GF-D8 (cell line): ENCODE results near the gene HIVEP2.

ENCODE experiments used
- DNase-seq: peaks from one replicate; lab custom pipeline; 2025; lab: John Stamatoyannopoulos, UW

HIVEP2 gene

DNA sequence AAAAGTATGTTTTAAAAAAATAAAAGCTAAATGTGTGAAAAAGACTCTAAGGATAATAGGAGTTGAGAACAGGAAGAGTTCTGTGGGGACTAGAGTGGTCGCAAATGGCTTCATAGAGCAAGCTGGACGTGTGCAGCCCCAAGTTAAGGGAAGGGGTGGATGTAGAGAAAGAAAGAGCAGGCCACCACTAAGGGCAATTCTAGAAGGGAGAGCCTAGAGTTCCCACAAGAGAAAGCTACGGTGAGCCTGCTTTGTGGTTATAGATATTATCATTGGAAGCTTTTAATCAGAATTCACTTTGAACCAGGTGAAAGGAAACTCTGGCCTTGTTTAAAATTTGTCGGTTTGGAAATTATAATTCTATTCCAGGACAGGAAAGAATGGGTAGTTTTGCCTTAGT is 101.6 kb downstream of the HIVEP2 start:
- no peak for DNase-seq

DNA sequence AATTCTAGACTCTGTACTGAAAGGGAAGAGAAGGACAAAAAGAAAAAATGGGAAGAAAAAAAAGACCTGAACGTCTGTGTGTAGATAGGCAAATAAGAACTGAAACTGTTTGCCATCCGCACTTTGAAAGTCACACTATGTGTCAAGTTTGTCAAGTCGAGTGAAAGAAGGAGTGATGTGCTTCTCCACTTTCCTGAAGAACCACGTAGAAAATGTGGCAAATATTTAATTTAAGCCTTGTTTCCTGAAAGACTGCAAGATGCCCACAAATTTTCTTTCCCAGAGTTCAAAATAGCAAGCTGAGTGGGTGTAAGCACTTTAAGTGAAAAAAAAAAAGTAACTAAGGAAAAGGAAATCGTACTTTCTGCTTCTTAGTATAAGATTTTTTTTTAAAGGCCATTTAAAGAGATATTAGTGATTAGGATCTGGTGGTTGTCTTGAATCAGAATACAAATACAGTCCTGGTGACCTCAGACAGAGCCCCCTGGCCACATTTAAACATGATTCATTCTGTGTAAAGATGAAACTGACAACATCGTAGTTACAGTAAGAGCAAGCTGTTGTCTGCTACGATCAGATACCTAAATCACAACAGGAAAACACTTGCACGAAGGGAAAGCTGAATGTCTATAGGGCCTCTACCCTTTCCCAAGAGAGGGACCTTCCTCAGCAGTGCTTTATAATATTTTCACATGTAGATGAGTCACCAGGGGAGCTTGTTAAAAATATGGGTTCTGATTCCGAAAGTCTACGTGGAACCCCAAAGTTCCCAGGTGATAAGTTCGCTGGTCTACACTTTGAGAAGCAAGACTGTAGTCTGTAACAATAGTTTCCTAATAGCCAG is 102.3 kb downstream of the HIVEP2 start:
- no peak for DNase-seq

DNA sequence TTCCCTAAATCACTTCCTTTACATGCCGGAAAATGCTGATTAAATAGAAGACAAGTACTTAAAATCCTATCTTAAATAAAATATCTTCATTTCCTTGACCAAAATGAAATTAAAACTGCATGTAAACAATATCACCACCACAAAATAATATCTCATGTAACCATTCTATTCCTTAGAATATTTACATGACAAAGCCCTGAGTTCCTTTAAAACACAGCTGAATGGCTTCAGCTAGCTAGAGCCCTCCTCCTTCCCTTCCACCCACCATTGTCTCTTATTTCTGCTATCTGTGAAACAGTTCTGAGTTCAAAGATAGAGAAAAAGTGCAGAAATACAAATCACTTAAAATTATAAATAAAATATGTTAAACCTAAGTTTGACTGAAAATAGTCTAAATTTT is 103.1 kb downstream of the HIVEP2 start:
- no peak for DNase-seq

DNA sequence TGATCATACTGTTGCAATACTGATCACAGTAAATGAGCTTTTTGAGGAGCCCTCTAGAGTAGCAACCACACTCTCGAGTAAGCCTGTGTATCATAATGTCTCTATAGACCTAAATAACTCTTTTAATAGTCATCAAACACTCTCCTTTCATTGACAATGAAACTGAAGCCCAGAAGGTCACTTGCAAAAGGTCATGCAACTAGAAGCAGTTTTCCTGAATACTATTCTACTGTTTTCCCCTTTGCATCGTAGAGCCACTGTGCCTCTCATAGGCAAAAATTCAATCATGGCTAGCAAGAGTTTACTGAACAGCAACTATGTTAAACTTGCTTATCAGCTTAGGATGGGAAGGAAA is 105.3 kb downstream of the HIVEP2 start:
- DNase-seq = no peak

DNA sequence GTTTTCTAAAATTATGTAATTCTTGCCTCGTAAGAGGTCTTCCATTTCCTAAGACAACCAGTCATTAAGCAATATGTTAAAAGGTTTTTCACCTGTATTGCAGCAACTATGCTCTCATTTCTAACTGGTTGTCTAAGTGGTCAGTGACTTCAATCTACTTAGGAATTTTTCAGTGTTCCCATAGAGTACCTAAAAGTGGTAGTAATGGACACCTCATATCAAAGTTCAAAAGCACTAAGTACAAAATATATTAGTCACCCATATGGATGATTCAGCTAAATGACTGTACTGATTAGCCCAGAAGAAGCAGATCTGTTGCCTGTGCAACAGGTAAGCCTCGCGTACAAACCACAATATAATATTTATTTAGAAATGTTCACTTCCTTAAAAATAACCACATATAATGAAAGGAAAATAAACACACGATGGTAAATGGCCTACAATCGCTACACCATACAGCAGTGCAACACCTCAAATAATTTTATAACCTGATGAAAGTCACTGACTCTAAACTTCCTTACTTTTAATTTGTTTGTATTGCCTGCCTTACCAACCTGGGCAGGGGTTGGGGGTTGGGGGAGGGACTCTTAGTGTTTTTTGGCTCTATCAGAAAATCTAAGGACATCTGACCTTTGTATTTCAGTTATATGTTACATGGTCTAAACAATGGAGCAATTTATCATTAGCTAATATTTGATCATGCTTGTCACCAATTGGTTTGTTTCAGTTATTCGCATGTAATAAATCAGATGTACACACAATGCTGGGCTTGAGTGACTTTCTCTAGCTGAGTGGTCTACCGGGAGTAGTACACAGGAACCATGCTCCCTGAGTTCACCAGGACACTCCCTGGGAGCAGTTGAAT is 105.9 kb downstream of the HIVEP2 start:
- no peak for DNase-seq

DNA sequence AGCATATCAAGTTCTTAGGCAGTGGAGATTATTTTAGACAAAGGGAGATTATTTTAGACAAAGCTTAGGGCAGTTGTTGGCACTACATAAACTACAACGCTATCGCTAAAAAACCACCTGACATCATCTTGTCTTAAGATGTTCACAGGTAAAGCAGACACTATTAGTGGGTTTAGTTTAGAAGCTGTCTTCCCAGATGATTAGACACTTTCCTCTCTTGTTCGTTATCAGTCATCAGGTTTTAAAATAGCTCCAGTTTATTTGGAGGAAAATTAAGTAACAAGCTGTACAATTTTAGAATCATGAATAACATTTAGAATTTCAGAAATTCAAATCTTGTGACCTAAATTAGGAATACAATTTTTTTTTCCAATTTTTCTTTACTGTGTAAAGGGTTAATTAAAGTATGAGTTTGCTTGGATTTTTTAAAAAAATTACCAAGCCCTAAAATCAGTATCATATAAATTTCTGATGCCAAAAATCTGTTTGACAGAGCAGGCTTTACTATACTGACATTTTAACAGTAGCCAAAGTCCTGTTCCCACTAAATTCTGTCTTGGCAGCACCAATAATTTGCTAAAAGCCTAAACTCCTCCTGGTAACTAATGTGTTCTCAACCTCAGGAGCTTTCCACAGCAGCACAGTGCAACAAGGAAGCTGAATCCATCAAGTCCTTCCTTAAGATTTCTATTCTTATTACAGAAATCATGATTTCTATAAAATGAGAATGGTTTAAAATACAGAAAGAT is 109.0 kb downstream of the HIVEP2 start:
- DNase-seq = no peak

DNA sequence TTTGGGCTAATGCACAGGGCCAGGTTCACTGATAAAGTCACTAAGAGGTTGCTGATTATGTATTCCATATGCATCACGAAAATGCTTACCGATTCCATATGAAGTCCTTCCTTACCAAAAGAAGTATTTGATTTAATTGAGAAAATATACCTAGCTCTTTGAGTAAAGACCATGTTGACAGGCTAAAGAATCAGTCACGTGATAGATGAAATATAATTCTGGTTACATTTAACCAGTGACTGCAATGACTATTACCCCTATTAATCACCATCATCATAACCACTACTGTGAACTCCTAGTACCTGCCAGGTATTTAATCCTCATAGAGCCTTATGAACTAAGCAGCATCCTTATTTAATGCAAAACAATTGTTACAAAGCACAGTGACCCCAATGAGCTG is 110.1 kb downstream of the HIVEP2 start:
- DNase-seq = no peak

DNA sequence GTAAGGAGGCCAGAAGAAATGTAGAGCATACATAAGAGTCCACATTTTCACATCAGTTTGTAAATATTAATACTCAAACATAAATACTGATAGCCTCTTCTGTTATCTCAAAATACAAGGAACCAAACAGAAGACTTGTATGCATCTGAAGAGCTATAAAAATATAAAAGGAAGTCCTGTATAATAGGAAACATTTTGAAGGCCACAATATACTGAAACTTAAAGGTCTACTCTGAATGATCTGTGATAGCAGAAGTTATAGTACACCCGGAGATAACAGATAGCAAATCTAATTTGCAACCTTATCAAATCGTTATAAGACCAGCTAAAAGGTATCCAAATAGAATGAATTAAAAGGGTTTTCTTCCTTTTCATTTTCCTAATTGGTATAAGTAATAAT is 111.2 kb downstream of the HIVEP2 start:
- DNase-seq = no peak

DNA sequence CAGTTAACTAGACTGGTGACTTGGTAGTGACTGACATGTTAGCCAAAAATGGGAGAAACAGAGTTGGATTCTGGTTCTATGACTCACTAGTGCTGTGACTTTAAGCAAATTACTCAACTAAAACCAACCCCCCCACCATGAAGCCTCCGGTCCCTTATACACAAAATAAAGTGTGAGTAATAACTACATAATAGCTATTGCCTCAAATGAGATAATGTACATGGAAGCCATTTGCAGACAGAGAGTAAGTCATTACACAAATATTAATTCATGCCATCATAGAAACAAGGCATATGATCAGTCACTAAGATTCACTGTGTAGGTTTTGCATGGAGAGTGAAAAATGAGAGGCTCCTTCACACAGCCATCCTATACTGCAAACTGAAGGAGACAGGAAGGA is 111.9 kb downstream of the HIVEP2 start:
- DNase-seq = no peak

DNA sequence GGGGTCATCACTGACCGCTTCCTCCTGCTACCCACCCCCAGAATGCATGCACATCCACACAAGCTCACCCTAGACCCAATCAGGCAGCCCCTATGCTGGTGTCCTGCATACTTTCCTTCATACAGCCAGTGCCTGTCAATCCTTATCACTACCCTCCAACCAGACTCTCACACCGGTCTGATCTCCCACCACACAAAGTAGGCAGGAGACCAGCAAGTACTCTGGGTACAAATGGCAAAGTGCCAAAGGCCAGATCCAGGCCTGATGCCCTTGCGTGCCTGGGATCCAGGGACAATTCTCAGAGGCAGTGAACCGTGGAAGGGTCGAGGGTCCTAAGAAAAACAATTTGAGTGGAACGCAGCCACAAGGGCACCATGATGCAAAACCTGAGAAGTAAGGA is 114.2 kb downstream of the HIVEP2 start:
- no peak for DNase-seq

DNA sequence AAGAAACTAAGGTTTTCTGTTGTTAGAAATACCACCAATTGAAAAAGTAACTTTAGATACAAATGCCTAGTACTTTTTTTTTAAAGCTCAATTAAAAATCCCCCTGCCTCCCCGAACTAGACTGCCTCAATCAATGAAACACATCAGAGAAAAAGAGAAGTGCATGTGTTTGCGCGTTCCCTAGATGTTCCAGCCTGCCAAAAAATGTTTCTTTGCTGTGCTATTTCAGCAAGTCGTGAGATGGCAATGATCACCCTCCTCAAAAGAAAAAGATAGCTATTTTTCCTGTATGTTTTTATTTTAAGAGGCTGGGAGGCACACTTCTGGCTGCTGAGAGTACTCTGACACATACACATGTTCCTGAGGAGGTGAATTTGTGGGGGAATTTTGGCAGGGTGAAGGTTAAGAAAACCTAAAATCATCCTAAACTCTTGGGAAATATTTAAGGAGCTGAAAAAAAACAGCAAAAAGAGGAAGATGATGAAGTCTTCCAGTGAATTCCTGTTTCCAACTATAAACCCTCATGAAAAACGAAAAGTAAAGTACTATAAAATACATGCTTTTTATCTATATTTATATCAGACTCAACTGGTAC is 114.8 kb downstream of the HIVEP2 start:
- no peak for DNase-seq

DNA sequence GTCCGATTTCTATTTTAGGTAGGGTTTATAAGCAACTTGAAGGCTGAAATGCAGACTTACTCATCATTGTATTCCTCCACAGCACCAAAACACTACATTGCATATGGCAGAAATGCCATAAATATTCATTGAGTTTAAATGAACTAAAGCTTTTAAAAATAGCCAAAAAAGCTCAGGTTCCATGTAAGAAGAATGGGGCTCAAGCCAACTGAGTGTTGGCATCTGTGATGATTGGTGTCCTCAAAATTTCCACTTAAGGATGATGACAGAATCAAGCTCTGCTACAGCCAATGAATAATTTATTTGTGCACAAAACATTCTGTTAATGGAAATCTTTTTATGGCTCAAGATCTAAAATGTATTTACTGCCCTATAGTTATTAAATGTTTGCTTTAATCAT is 115.4 kb downstream of the HIVEP2 start:
- no peak for DNase-seq

DNA sequence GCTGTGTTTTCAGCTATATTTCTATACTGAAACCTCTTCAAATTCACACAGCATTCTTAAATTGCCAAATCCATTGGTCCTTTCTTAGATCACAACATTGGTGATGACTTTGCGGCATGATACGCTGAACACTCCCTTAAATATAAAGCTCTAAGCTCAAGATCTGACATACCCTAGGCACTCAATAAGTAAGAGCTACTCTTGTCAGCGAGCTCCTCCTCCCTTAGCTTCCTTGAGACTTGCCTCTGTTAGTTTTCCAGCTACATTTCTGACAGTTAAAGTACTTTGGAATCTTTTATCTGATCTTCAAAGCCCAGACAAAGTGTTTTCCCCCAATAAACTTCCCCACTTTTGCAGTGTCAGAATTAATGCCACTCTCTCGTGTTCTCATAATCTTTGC is 117.0 kb downstream of the HIVEP2 start:
- no peak for DNase-seq

DNA sequence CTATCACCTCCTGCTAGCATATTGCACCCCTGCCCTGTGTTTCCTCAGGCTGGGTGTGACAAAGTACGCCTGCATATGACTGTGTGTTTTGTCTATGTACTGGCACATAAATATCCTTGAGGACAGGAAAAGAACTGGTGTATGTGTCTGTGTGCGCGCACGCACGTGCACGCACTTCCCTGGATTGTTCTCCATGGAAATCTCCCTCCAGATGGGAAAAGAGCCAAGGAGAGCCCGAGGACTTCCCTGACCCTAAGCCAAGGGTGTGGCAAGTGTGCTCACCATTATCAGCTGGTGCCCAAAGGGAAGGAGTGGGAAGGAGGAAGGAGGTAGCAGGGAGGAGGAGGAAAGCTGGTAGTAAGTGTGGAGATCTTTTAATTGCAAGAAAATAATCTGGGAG is 117.6 kb downstream of the HIVEP2 start:
- no peak for DNase-seq

DNA sequence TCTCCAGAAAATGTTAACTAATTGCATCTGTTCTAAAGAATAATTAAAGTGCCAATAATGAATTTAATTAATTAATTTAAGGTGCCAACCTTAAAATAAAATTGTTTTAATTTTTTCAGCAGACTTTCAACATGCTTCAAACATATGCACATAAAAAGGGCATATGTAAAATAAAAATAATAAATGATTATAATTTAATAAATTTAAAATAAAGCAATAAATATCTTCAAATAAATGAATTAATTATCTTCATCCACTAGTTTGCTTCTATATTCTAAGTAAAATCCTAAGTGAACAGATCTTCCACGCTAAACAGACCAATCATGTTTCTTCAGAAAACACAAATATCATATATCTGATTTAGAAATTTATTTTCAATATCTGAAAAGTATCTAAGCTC is 119.2 kb downstream of the HIVEP2 start:
- no peak for DNase-seq

DNA sequence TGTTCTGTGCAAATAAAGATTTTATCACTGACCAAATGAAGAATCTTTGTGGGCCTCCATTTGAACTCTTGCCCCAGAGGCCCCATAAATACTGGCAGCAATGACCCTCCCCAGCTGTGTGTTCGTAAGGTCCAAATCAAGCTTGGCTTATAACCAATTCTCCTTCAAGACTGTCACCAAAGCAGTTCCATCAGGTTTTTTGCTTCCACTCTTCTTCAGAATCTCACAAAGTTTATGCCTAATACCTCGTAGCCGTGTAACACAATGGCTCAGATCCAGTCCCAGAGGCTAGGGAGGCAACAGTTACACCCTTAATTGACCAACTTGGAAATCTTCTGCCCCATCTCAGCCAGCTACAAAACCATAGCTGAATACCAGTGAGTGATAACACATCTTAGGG is 120.5 kb downstream of the HIVEP2 start:
- no peak for DNase-seq

DNA sequence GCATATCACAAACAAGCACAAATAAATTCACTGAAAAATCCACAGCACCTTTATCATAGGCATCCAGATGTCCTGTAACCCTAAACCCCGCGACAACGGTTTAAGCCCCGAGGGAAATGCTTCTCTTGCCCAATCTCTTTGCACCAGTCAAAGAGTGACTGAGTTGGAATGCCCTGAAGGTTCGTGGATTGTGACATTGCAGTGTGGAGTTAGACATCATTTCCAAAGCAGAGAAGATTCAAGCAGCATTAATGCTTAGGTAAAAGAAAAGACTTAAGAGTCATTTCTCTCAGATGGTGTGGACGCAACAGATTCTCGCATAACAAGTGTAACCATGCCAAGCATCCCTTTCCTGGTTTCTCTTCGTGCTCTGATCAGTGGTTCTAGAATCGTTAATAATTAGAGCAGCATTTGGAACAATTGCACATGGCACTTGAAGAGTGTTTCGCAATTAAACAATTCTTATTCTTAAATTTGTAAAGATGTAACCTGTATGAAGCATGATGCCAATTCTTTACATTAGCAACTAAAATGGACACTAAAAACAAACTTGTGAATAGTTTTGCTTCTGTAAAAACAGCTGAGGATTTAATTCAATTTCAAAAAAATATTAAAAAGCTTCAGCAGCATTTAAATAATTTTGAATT is 121.6 kb downstream of the HIVEP2 start:
- DNase-seq = peak; percentile 79

DNA sequence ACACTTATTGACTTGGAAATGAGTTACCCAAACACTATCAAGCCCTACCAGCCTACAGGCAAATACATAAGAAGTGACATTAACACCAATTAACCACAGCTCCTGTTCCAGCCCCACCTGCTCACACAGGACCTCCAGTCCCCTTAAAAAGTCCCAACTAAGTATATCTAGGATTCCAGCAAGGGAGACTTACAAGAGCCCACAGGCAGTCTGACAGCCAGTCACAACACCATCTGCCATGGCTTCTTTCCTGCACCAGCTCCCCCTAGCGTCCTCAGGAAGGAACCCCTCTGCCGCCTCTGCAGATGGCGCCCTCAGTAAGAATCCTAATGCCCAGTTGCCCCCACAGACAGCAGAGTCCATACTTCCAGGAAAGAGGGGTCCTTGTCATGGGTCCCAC is 122.1 kb downstream of the HIVEP2 start:
- peak; percentile 79 for DNase-seq

DNA sequence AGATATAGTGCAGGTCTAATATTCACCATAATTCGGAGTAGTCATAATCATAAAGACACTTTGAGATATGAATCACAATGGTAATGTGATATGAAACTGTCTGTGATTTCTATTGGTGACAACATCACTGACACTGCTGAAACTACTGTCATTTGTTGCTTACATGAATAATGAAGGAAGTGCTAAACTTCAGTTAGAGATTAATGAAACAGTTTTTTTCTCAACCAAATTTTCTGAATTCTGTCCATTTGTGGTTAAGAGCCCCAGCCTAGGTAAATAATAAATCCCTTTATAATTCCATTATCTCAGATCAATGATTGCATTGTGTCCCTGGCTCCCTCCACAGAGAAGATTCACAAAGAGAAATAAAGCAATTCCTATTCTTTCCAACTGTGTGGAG is 122.6 kb downstream of the HIVEP2 start:
- no peak for DNase-seq

DNA sequence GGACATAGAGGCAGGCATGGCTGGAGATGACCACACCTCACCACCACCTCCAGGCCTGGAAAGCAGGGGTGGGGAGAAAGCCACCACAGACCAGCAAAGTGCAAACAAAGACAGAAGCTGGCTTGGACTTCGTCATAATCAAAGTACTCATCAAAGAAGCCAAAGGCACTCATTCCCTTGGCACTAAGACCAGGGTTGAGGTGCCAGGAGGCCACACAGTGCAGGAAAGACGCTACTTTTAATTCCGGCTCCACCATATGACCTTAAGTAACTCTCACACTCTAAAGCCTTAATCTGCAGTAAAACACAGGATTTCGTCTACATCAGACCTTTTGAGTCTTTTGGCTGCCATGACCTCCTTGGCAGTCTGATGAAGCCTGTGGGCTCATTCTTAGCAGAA is 123.1 kb downstream of the HIVEP2 start:
- DNase-seq = no peak

DNA sequence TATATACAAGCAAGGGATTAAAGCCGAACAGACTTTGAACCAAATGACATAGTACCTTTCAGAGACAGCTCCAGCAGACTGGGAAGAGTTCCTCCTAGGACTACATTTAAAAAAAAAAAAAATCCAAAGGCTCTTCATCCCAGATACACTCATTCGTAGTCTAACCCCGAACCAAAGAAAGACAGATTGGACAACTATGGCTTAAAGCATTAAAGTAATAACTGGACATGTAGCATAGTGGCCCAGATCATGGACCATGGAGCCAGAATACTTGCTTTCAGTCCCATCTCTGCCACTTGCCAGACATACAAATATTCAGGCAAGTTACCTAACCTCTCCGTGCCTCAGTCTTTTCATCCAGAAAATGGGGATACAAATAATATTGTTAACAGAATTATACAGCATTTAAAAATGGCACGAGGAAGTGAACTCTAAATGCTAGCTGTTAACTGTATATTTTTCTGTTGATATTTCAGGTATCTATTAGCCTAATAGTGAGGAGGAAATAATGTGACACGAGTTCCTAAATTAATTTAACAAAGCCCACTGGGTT is 123.7 kb downstream of the HIVEP2 start:
- DNase-seq = no peak
